WERI-Rb-1 (cell line): ENCODE results near the gene POU2F3.

Source experiments
- DNase-seq: peaks from one replicate; pipeline ENCODE4 v3.0.0-alpha.2; 2020
- H3K27ac ChIP-seq: fragments of 250-450 bp; sonication (Bioruptor Pico); 2 replicates; pipeline ENCODE4 v1.5.1; 2020; ENCODE audit warnings: mild to moderate bottlenecking, moderate library complexity
- H3K27me3 ChIP-seq: fragments of 250-450 bp; sonication (Bioruptor Pico); 2 replicates; pipeline ENCODE4 v1.5.1; 2021; ENCODE audit warnings: mild to moderate bottlenecking, low read depth, moderate library complexity; ENCODE audit not compliant: insufficient read depth, severe bottlenecking
- H3K36me3 ChIP-seq: fragments of 250-450 bp; sonication (Bioruptor Pico); 2 replicates; pipeline ENCODE4 v1.5.1; 2020; ENCODE audit warnings: mild to moderate bottlenecking, moderate library complexity
- H3K4me3 ChIP-seq: 2 replicates; pipeline ENCODE4 v1.5.1; 2011; ENCODE audit warnings: low read depth, mild to moderate bottlenecking, control low read depth, low read length
- H3K9me3 ChIP-seq: fragments of 250-450 bp; sonication (Bioruptor Pico); 2 replicates; pipeline ENCODE4 v1.5.1; 2021; ENCODE audit warnings: mild to moderate bottlenecking, moderate library complexity; ENCODE audit not compliant: severe bottlenecking
- TF ChIP-seq, protein P1 (sequence below): IDR thresholded peaks from 2 replicates; pipeline ENCODE4 v1.5.1; 2011; ENCODE audit warnings: low read depth, mild to moderate bottlenecking, control low read depth, inconsistent platforms, low read length

POU2F3 gene

DNA sequence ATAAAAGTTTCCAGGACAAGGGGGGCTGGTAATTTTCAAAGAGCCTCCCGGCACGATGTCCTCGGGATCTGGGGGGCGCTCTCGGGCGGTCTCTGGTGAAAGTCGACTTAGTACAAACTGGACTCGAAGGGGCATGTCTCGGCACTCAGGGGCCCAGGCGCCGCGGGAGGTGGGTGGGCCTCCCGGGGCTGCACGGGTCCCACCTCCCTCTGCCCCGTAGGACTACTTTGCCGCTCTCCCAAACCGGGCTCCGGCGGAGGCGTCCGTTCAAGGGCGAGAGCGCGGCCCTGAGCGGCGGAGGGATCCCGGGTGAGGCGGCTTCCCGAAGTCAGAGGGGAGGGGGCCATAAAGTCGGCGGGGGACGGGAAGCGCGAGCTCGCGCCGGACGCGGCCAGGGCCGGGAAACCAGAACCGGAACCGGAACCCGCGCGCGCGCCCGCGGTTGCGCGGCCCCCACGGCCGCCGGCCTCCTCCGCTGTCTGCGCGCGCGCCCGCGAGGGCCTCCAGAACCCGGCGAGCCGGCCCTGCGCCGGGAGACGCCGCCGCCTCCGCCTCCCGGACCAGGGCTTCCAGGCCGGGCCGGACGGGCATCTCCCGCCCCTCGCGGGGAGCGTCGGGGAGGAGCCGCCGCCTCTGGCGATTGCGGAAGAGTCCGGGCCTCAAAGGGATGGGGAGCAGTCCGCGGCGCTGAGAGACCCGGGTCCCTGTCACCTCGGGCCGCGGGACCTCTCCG lies 96.1 kb downstream of the POU2F3 start, which contains the start of gene ARHGEF12:
Gene ARHGEF12 (plus strand): TSS at position 506 of the 733 bp plus-strand sequence. CDS start 831 bp downstream, outside the sequence.
- H3K36me3 ChIP-seq = peaks cover 3% of the 10 kb centered on the region; the same call in 1 of the 2 replicates
- peak within 1 kb of the TSS; percentile 98 for H3K4me3 ChIP-seq
- H3K27ac ChIP-seq = peak within 1 kb of the TSS; percentile 90
- DNase-seq = peak; percentile 96
- no peaks in the 10 kb centered on the region for H3K9me3 ChIP-seq
- TF ChIP-seq, protein P1, sequence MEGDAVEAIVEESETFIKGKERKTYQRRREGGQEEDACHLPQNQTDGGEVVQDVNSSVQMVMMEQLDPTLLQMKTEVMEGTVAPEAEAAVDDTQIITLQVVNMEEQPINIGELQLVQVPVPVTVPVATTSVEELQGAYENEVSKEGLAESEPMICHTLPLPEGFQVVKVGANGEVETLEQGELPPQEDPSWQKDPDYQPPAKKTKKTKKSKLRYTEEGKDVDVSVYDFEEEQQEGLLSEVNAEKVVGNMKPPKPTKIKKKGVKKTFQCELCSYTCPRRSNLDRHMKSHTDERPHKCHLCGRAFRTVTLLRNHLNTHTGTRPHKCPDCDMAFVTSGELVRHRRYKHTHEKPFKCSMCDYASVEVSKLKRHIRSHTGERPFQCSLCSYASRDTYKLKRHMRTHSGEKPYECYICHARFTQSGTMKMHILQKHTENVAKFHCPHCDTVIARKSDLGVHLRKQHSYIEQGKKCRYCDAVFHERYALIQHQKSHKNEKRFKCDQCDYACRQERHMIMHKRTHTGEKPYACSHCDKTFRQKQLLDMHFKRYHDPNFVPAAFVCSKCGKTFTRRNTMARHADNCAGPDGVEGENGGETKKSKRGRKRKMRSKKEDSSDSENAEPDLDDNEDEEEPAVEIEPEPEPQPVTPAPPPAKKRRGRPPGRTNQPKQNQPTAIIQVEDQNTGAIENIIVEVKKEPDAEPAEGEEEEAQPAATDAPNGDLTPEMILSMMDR = peak; percentile 36; the same call in 1 of the 2 replicates
- no peaks in the 10 kb centered on the region for H3K27me3 ChIP-seq

DNA sequence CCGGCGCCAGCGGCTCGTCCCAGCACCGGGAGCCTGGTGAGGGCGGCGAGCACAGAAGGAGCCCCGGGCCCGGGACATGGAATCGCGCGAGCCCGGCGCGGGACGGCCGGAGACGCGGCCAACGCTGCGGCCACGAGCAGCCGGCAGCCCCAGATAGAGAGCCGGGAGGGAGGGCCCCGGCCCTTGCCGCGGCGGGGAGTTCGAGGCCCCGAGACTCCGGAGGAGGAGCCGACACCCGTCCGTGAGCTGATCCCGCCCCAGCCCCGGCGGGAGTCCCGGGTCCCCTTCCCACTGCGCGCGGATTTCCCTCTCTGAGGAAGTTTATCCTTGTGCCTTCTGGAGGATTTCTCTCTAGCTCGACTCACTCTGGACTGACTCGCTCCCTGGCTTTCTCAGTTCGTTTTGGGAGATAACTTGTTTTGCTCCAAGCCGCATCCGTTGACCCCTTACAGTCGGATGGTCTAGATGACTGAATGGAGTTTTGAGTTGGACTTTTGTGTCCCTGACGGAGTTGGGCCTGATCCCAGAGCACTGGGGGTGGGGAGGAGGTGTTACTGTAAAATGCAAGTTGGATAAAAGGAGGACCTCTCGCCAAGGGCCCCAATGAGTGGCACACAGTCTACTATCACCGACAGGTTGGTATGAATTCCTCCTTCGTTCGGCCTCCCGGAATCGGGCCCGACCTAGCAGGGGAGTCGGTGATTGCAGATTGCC lies 96.9 kb downstream of the POU2F3 start:
- peak overlapping the region; percentile 98 for H3K4me3 ChIP-seq
- no peaks in the 10 kb centered on the region for H3K27me3 ChIP-seq
- peaks cover 3% of the 10 kb centered on the region; the same call in 1 of the 2 replicates for H3K36me3 ChIP-seq
- DNase-seq = peak; percentile 67
- peak overlapping the region; percentile 90 for H3K27ac ChIP-seq
- H3K9me3 ChIP-seq = no peaks in the 10 kb centered on the region
- TF ChIP-seq, protein P1 = no peak

DNA sequence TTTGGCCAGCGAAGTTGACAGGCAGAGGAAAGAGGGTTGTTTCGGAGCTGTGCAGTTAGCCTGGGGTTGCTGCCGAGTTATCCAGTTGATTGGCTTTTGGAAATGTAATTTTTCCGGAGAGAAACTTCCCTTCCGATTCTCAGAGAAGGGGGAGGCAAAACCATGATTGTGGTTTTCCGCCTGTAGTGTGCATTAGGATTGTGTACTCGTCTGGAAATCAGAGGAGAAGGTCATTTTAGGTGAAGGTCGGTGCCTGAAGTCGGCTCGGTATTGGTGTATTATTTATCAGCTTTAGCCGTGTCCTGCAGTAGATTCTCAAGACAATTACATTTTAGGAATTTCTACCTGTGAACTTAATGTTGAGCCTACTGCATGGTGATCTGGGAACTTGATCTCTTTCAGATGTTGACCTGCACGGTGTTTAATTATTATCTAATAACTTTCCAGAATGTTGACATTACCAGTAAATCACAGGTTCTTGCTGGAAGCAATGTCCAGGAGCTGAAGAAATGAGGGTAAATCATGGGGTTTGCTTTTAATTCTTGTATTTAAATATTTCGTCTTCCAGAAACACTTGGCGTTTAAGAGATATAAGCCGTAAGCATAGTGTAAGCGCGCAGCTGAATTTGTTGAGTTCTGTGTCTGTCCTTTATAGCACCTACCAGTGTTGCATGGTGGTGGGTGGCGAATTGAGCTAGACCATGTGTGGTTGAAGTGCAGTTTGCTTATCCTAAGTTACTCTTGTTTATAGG lies 97.6 kb downstream of the POU2F3 start:
- peak overlapping the region; percentile 90 for H3K27ac ChIP-seq

GRCh38 chr11:120338107-120338933 lies 98.4 kb downstream of the POU2F3 start:
- Histone ChIP-seq H3K27me3 (no peaks in the 10 kb centered on the region), H3K36me3 (peaks cover 3% of the 10 kb centered on the region; the same call in 1 of the 2 replicates), H3K27ac (no peak overlapping the region), H3K4me3 (peak overlapping the region; percentile 98), H3K9me3 (no peaks in the 10 kb centered on the region)
- no peak for DNase-seq
- TF ChIP-seq, protein P1 = no peak

More for the DNA sequence above, 97.6 kb downstream of the POU2F3 start:
- no peak for DNase-seq
- TF ChIP-seq, protein P1 = no peak
- Histone ChIP-seq H3K9me3 (no peaks in the 10 kb centered on the region), H3K36me3 (peaks cover 3% of the 10 kb centered on the region; the same call in 1 of the 2 replicates), H3K27me3 (no peaks in the 10 kb centered on the region), H3K4me3 (peak overlapping the region; percentile 98)

DNA sequence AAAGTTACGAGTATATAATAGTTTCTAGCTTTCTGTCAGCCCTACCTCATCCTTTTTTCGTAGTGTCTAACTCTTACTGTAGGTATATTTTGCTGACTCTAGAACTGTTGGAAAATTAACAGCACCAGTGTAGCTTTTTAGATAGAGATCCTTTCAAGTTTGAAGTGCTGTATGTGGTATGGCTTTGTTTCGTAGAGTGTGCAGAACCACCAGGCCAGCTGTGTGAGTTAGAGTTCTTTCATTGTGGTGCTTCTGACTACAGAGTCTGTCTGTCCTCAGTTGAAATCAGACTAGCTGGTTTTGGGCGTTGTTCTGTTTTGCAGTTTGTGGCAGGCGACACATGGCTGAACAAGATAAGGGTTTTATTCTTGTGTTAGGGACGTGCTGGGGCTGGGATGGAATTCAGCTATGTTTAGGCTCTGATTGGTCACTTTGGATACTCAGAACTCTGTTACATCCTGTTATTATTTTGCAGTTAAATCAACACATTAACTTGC lies 99.5 kb downstream of the POU2F3 start:
- Histone ChIP-seq H3K27ac (no peak overlapping the region), H3K4me3 (no peak overlapping the region), H3K36me3 (peaks cover 3% of the 10 kb centered on the region; the same call in 1 of the 2 replicates), H3K9me3 (no peaks in the 10 kb centered on the region), H3K27me3 (no peaks in the 10 kb centered on the region)
- no peak for DNase-seq
- TF ChIP-seq, protein P1 = no peak
